Endothelial cell of umbilical vein (primary cell): ENCODE data around the gene AGRN. TPM values are rescaled to one million over a fixed set of nuclear protein-coding genes. Genes with fewer than 3 reads are reported as not detected.

ENCODE experiments used
- BruUV-seq: library from RNA; stranded (reverse); fragments of 400-500 nt; replicated peaks from 2 replicates; lab custom pipeline; 2021; lab: Mats Ljungman, UMichigan
- CTCF ChIA-PET: fragments of 300-600, 350-600 bp; sonication (Branson Sonifier 250); formaldehyde crosslinking; loops from one replicate; lab custom pipeline; 2021; ENCODE audit warnings: antibody characterized with exemption, inconsistent platforms; lab: Charles Lee
- POLR2A ChIA-PET: fragments of 300-600, 350-600 bp; sonication (Branson Sonifier 250); formaldehyde crosslinking; loops from one replicate; lab custom pipeline; 2021; ENCODE audit warnings: antibody characterized with exemption, inconsistent platforms; lab: Charles Lee
- DNase-seq: peaks from one replicate; pipeline ENCODE4 v3.0.0-alpha.2; 2011; ENCODE audit warnings: low read depth, low spot score
- FAIRE-seq: peaks from 2 replicates; lab custom pipeline; 2011; peaks lifted over from hg19 to GRCh38; lab: Jason Lieb, UNC
- H2AFZ ChIP-seq: 2 replicates; pipeline ENCODE4 v1.6.0; 2012; ENCODE audit warnings: low read depth, low read length, control low read depth, inconsistent platforms
- H3K27ac ChIP-seq: 2 replicates; pipeline ENCODE4 v1.5.1; 2011; ENCODE audit warnings: low read depth, mild to moderate bottlenecking, control low read depth, low read length, moderate library complexity; ENCODE audit not compliant: insufficient read depth
- H3K27me3 ChIP-seq, 2 experiments: 2 replicates each; pipeline versions ENCODE4 v1.6.0 to v1.6.1; 2011; ENCODE audit warnings: low read length in 2 of 2, mixed read lengths in 1 of 2; ENCODE audit not compliant: control insufficient read depth in 2 of 2, insufficient read depth in 2 of 2
- H3K36me3 ChIP-seq, 2 experiments: 2 replicates in 1 of 2; 3 replicates in 1 of 2; pipeline ENCODE4 v1.5.1; 2011; ENCODE audit warnings: low read length in 2 of 2, mild to moderate bottlenecking in 1 of 2, moderate library complexity in 1 of 2; ENCODE audit not compliant: control insufficient read depth in 2 of 2, insufficient read depth in 2 of 2; ENCODE audit errors: extremely low read depth in 1 of 2
- H3K4me1 ChIP-seq: 3 replicates; pipeline ENCODE4 v1.5.1; 2011; ENCODE audit warnings: mild to moderate bottlenecking, low read length; ENCODE audit not compliant: control insufficient read depth, insufficient read depth; ENCODE audit errors: extremely low read depth
- H3K4me2 ChIP-seq: 2 replicates; pipeline ENCODE4 v1.6.1; 2011; ENCODE audit warnings: low read length, control low read depth, mixed read lengths; ENCODE audit not compliant: insufficient read depth
- H3K4me3 ChIP-seq, 3 experiments: fragments of 200-600 bp in 1 of 3; sonication (generic), shearing (Covaris generic) in 1 of 3; replicated peaks in 1 of 3; 2 replicates each; pipeline ENCODE4 v1.5.1; 2011 to 2016; ENCODE audit warnings: control low read depth in 3 of 3, low read length in 3 of 3, mild to moderate bottlenecking in 2 of 3, inconsistent platforms in 1 of 3, low read depth in 1 of 3, moderate library complexity in 1 of 3; ENCODE audit not compliant: insufficient read depth in 1 of 3
- H3K79me2 ChIP-seq: 2 replicates; pipeline ENCODE4 v1.6.0; 2012; ENCODE audit warnings: low read length, inconsistent platforms; ENCODE audit not compliant: control insufficient read depth, insufficient read depth
- H3K9ac ChIP-seq: replicated peaks from 2 replicates; pipeline ENCODE3; 2011; ENCODE audit warnings: low read length, control low read depth; ENCODE audit not compliant: insufficient read depth; ENCODE audit errors: extremely low read depth
- H3K9me1 ChIP-seq: replicated peaks from 3 replicates; pipeline ENCODE4 v1.6.0; 2011; ENCODE audit warnings: mild to moderate bottlenecking, low read length; ENCODE audit not compliant: control insufficient read depth, insufficient read depth; ENCODE audit errors: extremely low read depth
- H3K9me3 ChIP-seq: replicated peaks from 2 replicates; pipeline ENCODE4 v1.5.1; 2012; ENCODE audit warnings: low read length, inconsistent platforms; ENCODE audit not compliant: control insufficient read depth, insufficient read depth
- H4K20me1 ChIP-seq: replicated peaks from 2 replicates; pipeline ENCODE3; 2011; ENCODE audit warnings: mild to moderate bottlenecking, low read length; ENCODE audit not compliant: control insufficient read depth, insufficient read depth; ENCODE audit errors: extremely low read depth
- EZH2 ChIP-seq: IDR thresholded peaks from 2 replicates; pipeline ENCODE4 v1.6.1; 2012; ENCODE audit warnings: borderline replicate concordance, low read depth, mild to moderate bottlenecking, moderate library complexity, low read length, inconsistent platforms; ENCODE audit not compliant: severe bottlenecking
- POLR2A ChIP-seq: IDR thresholded peaks from 2 replicates; pipeline ENCODE4 v1.6.1; 2012; ENCODE audit warnings: low read depth, mild to moderate bottlenecking, control low read depth, low read length
- POLR2AphosphoS5 ChIP-seq: IDR thresholded peaks from 2 replicates; pipeline ENCODE4 v1.6.1; 2012; ENCODE audit warnings: low read depth, mild to moderate bottlenecking, control low read depth, low read length, moderate library complexity; ENCODE audit not compliant: insufficient read depth
- dilution Hi-C: fragments of 300-500 bp; cut with MboI; formaldehyde crosslinking; loops from one replicate; pipeline ENCODE4 v1.15.0; 2019; ENCODE audit warnings: low sequenced_read_pairs; ENCODE audit not compliant: extremely low pct_ligation_motif_present
- intact Hi-C: fragments of 100-400 bp; cut with micrococcal nuclease; formaldehyde crosslinking; loops from one replicate; pipeline ENCODE4 v1.10.0; 2022
- polyA plus RNA-seq, 4 experiments: library from polyadenylated mRNA; depleted of rRNA in 3 of 4; stranded (reverse) in 3 of 4; unstranded in 1 of 4; fragments of >200 nt; gene quantifications; 2 replicates each; pipeline versions ENCODE4 v1.2.1 to v1.2.3, GENCODE V29; 2011 to 2012; ENCODE audit warnings: missing spikeins in 1 of 4
- total RNA-seq: library from RNA; stranded (reverse); gene quantifications from 2 replicates; pipeline ENCODE4 v1.2.3, GENCODE V29; 2021
- TF ChIP-seq, protein P1 (sequence below): IDR thresholded peaks from 2 replicates; pipeline ENCODE4 v1.6.1; 2011; ENCODE audit not compliant: insufficient read depth, insufficient read length

AGRN gene
- total and polyA plus RNA-seq, 2 donors (not counting 3 experiments of a cell fraction or from before 2014, with no cell fraction given) = 66.6 to 67.8 TPM

DNA sequence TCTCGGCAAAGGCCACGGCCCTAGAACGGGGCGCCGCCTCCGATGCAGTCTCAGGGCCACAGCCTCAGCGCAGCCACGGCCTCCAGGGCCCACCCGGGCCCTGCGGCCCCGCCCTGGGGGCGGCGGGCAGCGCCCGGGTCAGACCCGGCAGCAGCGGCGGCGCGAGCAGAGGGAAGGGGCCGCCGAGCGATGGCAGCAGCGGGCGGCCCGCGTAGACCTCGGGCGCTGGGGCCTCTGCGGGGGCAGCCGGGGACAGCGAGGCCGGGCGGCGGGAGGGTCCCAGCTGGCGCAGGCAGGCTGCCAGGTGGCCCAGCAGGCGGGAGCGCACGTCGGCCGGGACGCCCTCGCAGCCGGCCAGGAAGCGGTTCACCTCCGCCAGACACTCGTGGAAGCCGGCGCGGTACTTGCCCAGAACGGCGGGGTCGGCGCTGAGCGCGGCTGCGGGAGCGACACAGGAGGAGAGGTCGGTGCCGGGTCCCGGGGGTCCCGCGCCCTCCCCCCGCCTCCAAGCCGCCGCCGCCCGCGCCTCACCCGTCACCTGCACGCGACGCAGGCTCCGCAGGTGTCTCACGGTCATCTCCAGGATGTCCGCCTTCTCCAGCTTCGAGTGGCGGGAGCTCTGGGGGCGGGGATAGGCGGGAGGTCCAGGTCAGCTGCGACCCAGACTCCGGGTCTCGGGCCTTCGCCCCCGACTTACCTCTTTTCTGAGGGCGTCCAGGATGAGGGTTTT, 20.8 kb upstream of the AGRN start:
- Histone ChIP-seq H3K36me3 (no peaks in the 10 kb centered on the region), H3K9ac (peak overlapping the region; percentile 91), H3K9me1 (no peaks in the 10 kb centered on the region), H3K27ac (no peak overlapping the region), H3K4me2 (peak overlapping the region; percentile 72), H3K4me3 (peak overlapping the region; percentile 11 to 55 (median 51)), H2AFZ (peak overlapping the region; percentile 50), H3K27me3 (peaks cover 0 to 19% of the 10 kb centered on the region in 2 experiments), H4K20me1 (no peaks in the 10 kb centered on the region), H3K9me3 (no peaks in the 10 kb centered on the region), H3K4me1 (peaks cover 9% of the 10 kb centered on the region), H3K79me2 (no peaks in the 10 kb centered on the region)
- ChIA-PET CTCF (interaction anchor here (0.8 to 4.3 kb wide), 2 partner anchors 15 to 19 kb away, joined by 6 to 22 read pairs; partner anchors contain the start of gene AGRN), POLR2A (no interaction called here)
- intact Hi-C loops = no loop called here
- TSS peak; percentile 32 for BruUV-seq
- DNase-seq = no peak
- TF ChIP-seq EZH2 (peak; percentile 79), POLR2AphosphoS5 (no peak)
- dilution Hi-C loops = no loop called here
- FAIRE-seq = peak; percentile 15

DNA sequence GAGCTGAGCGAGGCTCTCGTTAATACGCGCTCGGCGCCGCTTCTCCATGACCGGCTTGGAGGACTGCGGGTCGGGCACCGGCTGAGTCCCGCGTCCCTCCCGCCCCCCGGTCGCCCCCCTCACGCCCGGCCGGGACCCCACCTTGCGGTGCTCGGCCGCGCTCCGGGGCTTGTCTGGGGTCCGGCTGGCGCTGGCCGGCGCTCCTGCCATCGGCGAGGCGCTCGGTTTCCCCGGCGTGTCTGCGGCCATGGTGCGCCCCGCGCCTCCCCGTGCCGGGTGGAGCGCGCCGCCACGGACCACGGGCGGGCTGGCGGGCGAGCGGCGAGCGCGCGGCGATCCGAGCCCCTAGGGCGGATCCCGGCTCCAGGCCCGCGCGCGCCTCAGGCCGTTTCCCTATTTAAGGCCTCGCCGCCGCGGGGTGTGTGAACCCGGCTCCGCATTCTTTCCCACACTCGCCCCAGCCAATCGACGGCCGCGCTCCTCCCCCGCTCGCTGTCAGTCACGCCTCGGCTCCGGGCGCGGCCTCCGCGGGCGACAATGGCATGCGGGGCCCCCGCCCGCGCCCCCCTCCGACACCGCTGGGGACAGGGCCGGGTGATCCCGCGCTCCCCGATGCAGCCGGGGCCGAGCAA, 20.1 kb upstream of the AGRN start, which contains the start of gene HES4:
Gene HES4, minus strand, starts transcription at position 373 of the 632 bp plus-strand sequence. Its CDS starts 124 bp downstream, at position 249.
- CTCF ChIA-PET = interaction anchor here (0.8 to 5.7 kb wide), 3 partner anchors 14 to 18 kb away, joined by 6 to 41 read pairs (median 22); partner anchors contain the start of genes AGRN and ISG15
- Histone ChIP-seq H3K4me1 (peaks cover 13% of the 10 kb centered on the region), H3K9me3 (no peaks in the 10 kb centered on the region), H3K9ac (peak within 1 kb of the TSS; percentile 91), H3K79me2 (no peaks in the 10 kb centered on the region), H3K27ac (peak within 1 kb of the TSS; percentile 80), H2AFZ (peak within 1 kb of the TSS; percentile 50), H3K4me3 (peak within 1 kb of the TSS; percentile 47 to 55 (median 51)), H3K36me3 (no peaks in the 10 kb centered on the region), H4K20me1 (no peaks in the 10 kb centered on the region), H3K4me2 (peak within 1 kb of the TSS; percentile 72), H3K9me1 (no peaks in the 10 kb centered on the region), H3K27me3 (peaks cover 0 to 19% of the 10 kb centered on the region in 2 experiments)
- TF ChIP-seq, protein P1, sequence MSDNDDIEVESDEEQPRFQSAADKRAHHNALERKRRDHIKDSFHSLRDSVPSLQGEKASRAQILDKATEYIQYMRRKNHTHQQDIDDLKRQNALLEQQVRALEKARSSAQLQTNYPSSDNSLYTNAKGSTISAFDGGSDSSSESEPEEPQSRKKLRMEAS = peak; percentile 7
- TF ChIP-seq POLR2A = peak; percentile 69
- TF ChIP-seq POLR2AphosphoS5 = no peak
- peak; percentile 92 for DNase-seq
- BruUV-seq = no TSS peak
- peak; percentile 85 for FAIRE-seq
- POLR2A ChIA-PET = no interaction called here
- intact Hi-C loops = loop anchor here (1.0 to 2.0 kb wide), 2 partner anchors 15 to 64 kb away; no protein-coding TSS in a partner anchor
- dilution Hi-C loops = no loop called here
